HEK293 (cell line): ENCODE results near the gene ZNF274.

Experiments used
- SP3 ChIP-seq: fragments of 450-650 bp; formaldehyde crosslinking; IDR thresholded peaks from 2 replicates; pipeline ENCODE4 v1.5.1; 2016; ENCODE audit warnings: missing biosample characterization, missing genetic modification characterization
- ZNF585B ChIP-seq: fragments of 450-650 bp; formaldehyde crosslinking; IDR thresholded peaks from 2 replicates; pipeline ENCODE4 v1.5.1; 2016; ENCODE audit warnings: missing biosample characterization, missing genetic modification characterization
- TF ChIP-seq, protein P1 (sequence below): fragments of 450-650 bp; formaldehyde crosslinking; IDR thresholded peaks from 2 replicates; pipeline ENCODE4 v1.5.1; 2016; ENCODE audit warnings: missing biosample characterization, missing genetic modification characterization
- TF ChIP-seq, protein P2 (sequence below): fragments of 450-650 bp; formaldehyde crosslinking; IDR thresholded peaks from 2 replicates; pipeline ENCODE4 v1.5.1; 2016; ENCODE audit warnings: missing biosample characterization, missing genetic modification characterization
- TF ChIP-seq, protein P3 (sequence below): fragments of 450-650 bp; formaldehyde crosslinking; IDR thresholded peaks from 2 replicates; pipeline ENCODE4 v1.5.1; 2016; ENCODE audit warnings: missing biosample characterization, missing genetic modification characterization
- TF ChIP-seq, protein P4 (sequence below): fragments of 450-650 bp; formaldehyde crosslinking; IDR thresholded peaks from 2 replicates; pipeline ENCODE4 v1.5.1; 2016; ENCODE audit warnings: missing biosample characterization, missing genetic modification characterization

DNA sequence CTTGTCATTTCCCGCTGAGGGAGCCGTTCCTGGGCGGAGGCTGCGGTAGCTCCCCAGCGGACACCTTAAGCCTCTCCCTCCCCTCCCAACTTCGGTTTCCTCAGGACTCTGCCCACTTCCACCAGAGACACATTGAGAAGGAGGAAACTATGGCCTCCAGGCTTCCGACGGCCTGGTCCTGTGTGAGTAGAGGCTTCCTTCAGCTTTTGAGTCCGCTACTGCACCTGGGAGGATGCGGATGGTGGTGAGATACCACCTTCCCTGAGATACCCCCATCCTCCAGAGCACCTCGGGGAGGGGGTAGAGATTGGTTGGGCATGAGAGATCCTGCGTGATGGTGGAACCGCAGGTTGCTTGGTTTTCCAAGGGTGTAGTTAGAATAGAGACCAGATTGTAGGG is 955 bp downstream of the ZNF274 start:
- TF ChIP-seq, protein P1, sequence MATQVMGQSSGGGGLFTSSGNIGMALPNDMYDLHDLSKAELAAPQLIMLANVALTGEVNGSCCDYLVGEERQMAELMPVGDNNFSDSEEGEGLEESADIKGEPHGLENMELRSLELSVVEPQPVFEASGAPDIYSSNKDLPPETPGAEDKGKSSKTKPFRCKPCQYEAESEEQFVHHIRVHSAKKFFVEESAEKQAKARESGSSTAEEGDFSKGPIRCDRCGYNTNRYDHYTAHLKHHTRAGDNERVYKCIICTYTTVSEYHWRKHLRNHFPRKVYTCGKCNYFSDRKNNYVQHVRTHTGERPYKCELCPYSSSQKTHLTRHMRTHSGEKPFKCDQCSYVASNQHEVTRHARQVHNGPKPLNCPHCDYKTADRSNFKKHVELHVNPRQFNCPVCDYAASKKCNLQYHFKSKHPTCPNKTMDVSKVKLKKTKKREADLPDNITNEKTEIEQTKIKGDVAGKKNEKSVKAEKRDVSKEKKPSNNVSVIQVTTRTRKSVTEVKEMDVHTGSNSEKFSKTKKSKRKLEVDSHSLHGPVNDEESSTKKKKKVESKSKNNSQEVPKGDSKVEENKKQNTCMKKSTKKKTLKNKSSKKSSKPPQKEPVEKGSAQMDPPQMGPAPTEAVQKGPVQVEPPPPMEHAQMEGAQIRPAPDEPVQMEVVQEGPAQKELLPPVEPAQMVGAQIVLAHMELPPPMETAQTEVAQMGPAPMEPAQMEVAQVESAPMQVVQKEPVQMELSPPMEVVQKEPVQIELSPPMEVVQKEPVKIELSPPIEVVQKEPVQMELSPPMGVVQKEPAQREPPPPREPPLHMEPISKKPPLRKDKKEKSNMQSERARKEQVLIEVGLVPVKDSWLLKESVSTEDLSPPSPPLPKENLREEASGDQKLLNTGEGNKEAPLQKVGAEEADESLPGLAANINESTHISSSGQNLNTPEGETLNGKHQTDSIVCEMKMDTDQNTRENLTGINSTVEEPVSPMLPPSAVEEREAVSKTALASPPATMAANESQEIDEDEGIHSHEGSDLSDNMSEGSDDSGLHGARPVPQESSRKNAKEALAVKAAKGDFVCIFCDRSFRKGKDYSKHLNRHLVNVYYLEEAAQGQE (tag by site-specific recombination) = no peak
- TF ChIP-seq ZNF585B (no peak), SP3 (tag by site-specific recombination) (no peak; the same call in 1 of the 2 replicates)
- TF ChIP-seq, protein P2, sequence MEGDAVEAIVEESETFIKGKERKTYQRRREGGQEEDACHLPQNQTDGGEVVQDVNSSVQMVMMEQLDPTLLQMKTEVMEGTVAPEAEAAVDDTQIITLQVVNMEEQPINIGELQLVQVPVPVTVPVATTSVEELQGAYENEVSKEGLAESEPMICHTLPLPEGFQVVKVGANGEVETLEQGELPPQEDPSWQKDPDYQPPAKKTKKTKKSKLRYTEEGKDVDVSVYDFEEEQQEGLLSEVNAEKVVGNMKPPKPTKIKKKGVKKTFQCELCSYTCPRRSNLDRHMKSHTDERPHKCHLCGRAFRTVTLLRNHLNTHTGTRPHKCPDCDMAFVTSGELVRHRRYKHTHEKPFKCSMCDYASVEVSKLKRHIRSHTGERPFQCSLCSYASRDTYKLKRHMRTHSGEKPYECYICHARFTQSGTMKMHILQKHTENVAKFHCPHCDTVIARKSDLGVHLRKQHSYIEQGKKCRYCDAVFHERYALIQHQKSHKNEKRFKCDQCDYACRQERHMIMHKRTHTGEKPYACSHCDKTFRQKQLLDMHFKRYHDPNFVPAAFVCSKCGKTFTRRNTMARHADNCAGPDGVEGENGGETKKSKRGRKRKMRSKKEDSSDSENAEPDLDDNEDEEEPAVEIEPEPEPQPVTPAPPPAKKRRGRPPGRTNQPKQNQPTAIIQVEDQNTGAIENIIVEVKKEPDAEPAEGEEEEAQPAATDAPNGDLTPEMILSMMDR (tag by site-specific recombination) = no peak
- TF ChIP-seq, protein P3, sequence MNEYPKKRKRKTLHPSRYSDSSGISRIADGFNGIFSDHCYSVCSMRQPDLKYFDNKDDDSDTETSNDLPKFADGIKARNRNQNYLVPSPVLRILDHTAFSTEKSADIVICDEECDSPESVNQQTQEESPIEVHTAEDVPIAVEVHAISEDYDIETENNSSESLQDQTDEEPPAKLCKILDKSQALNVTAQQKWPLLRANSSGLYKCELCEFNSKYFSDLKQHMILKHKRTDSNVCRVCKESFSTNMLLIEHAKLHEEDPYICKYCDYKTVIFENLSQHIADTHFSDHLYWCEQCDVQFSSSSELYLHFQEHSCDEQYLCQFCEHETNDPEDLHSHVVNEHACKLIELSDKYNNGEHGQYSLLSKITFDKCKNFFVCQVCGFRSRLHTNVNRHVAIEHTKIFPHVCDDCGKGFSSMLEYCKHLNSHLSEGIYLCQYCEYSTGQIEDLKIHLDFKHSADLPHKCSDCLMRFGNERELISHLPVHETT (tag by site-specific recombination) = no peak
- TF ChIP-seq, protein P4, sequence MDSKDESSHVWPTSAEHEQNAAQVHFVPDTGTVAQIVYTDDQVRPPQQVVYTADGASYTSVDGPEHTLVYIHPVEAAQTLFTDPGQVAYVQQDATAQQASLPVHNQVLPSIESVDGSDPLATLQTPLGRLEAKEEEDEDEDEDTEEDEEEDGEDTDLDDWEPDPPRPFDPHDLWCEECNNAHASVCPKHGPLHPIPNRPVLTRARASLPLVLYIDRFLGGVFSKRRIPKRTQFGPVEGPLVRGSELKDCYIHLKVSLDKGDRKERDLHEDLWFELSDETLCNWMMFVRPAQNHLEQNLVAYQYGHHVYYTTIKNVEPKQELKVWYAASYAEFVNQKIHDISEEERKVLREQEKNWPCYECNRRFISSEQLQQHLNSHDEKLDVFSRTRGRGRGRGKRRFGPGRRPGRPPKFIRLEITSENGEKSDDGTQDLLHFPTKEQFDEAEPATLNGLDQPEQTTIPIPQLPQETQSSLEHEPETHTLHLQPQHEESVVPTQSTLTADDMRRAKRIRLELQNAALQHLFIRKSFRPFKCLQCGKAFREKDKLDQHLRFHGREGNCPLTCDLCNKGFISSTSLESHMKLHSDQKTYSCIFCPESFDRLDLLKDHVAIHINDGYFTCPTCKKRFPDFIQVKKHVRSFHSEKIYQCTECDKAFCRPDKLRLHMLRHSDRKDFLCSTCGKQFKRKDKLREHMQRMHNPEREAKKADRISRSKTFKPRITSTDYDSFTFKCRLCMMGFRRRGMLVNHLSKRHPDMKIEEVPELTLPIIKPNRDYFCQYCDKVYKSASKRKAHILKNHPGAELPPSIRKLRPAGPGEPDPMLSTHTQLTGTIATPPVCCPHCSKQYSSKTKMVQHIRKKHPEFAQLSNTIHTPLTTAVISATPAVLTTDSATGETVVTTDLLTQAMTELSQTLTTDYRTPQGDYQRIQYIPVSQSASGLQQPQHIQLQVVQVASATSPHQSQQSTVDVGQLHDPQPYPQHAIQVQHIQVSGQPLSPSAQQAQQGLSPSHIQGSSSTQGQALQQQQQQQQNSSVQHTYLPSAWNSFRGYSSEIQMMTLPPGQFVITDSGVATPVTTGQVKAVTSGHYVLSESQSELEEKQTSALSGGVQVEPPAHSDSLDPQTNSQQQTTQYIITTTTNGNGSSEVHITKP (tag by site-specific recombination) = no peak
